H1 (cell line): ENCODE results near the gene MAP4K5. TPM values are rescaled to one million over a fixed set of nuclear protein-coding genes. Genes with fewer than 3 reads are reported as not detected.

Experiments
- CTCF ChIA-PET: fragments of 300-600 bp; sonication (Branson Sonifier 250); formaldehyde crosslinking; loops from one replicate; lab custom pipeline; 2021; ENCODE audit not compliant: partially characterized antibody; lab: Charles Lee
- POLR2A ChIA-PET: fragments of 300-600 bp; sonication (Branson Sonifier 250); formaldehyde crosslinking; loops from one replicate; lab custom pipeline; 2021; ENCODE audit warnings: inconsistent platforms; ENCODE audit not compliant: partially characterized antibody; lab: Charles Lee
- DNase-seq, 2 experiments: peaks; one replicate each; pipeline versions ENCODE4 v3.0.0 to v3.0.0-alpha.2; 2010 to 2022; ENCODE audit warnings: low spot score in 2 of 2, low read depth in 1 of 2, mixed read lengths in 1 of 2
- FAIRE-seq: peaks from 2 replicates; lab custom pipeline; 2011; peaks lifted over from hg19 to GRCh38; lab: Jason Lieb, UNC
- H2AFZ ChIP-seq: 2 replicates; pipeline ENCODE4 v1.8.1; 2012; ENCODE audit warnings: low read length, inconsistent platforms
- H2AK5ac ChIP-seq: 2 replicates; pipeline ENCODE4 v1.6.1; 2013; ENCODE audit warnings: low read depth, low read length
- H2BK120ac ChIP-seq: replicated peaks from 2 replicates; pipeline ENCODE3; 2013; ENCODE audit warnings: low read depth, low read length, inconsistent platforms
- H2BK12ac ChIP-seq: 2 replicates; pipeline ENCODE4 v1.6.1; 2013; ENCODE audit warnings: low read depth, low read length
- H2BK15ac ChIP-seq: 2 replicates; pipeline ENCODE4 v1.6.1; 2013; ENCODE audit warnings: low read length
- H2BK20ac ChIP-seq: 2 replicates; pipeline ENCODE4 v1.6.1; 2013; ENCODE audit warnings: low read length
- H2BK5ac ChIP-seq: 2 replicates; pipeline ENCODE4 v1.6.1; 2013; ENCODE audit warnings: low read depth, low read length
- H3K14ac ChIP-seq: 2 replicates; pipeline ENCODE4 v1.6.1; 2013; ENCODE audit warnings: inconsistent platforms; ENCODE audit not compliant: insufficient read length
- H3K18ac ChIP-seq: 2 replicates; pipeline ENCODE4 v1.6.1; 2013; ENCODE audit warnings: low read length; ENCODE audit errors: extremely low read depth
- H3K23ac ChIP-seq: 2 replicates; pipeline ENCODE4 v1.6.1; 2013; ENCODE audit warnings: inconsistent platforms; ENCODE audit not compliant: insufficient read length
- H3K23me2 ChIP-seq: 2 replicates; pipeline ENCODE4 v1.6.1; 2013; ENCODE audit warnings: low read depth, low read length
- H3K27ac ChIP-seq: 2 replicates; pipeline ENCODE4 v1.6.1; 2011; ENCODE audit warnings: low read depth, low read length, inconsistent platforms
- H3K27me3 ChIP-seq, 4 experiments: replicated peaks in 1 of 4; 1 replicate in 1 of 4; 2 replicates in 3 of 4; pipeline versions ENCODE4 v1.6.1 to v1.8.1; 2011 to 2013; ENCODE audit warnings: low read length in 3 of 4, mild to moderate bottlenecking in 3 of 4, inconsistent platforms in 2 of 4, mixed read lengths in 2 of 4, moderate library complexity in 1 of 4; ENCODE audit not compliant: control insufficient read depth in 3 of 4, insufficient read depth in 3 of 4; ENCODE audit errors: extremely low read depth in 1 of 4
- H3K36me3 ChIP-seq, 4 experiments: 2 replicates each; pipeline versions ENCODE4 v1.6.1 to v1.8.1; 2011 to 2013; ENCODE audit warnings: mild to moderate bottlenecking in 4 of 4, low read length in 3 of 4, moderate library complexity in 2 of 4, control low read depth in 1 of 4, inconsistent platforms in 1 of 4; ENCODE audit not compliant: insufficient read depth in 4 of 4, control insufficient read depth in 2 of 4
- H3K4ac ChIP-seq: replicated peaks from 2 replicates; pipeline ENCODE3; 2013; ENCODE audit warnings: low read length, low read depth, mixed read lengths, inconsistent platforms; ENCODE audit not compliant: insufficient read length
- H3K4me1 ChIP-seq, 4 experiments: replicated peaks in 1 of 4; 1 replicate in 1 of 4; 2 replicates in 3 of 4; pipeline versions ENCODE4 v1.6.1 to v1.8.1; 2011 to 2013; ENCODE audit warnings: low read length in 3 of 4, inconsistent platforms in 2 of 4, mixed read lengths in 1 of 4; ENCODE audit not compliant: insufficient read depth in 4 of 4, control insufficient read depth in 3 of 4
- H3K4me2 ChIP-seq, 2 experiments: 2 replicates each; pipeline versions ENCODE4 v1.6.1 to v1.8.1; 2011 to 2013; ENCODE audit warnings: low read depth in 2 of 2, low read length in 2 of 2, control low read depth in 1 of 2, inconsistent platforms in 1 of 2, mild to moderate bottlenecking in 1 of 2; ENCODE audit not compliant: insufficient read depth in 1 of 2
- H3K4me3 ChIP-seq, 4 experiments: fragments of 200-600, 300-600 bp in 1 of 4; sonication (generic), shearing (Covaris generic), sonication (Bioruptor Twin) in 1 of 4; 2 replicates each; pipeline versions ENCODE4 v1.5.1 to v1.8.1; 2011 to 2016; ENCODE audit warnings: low read length in 4 of 4, low read depth in 3 of 4, control low read depth in 2 of 4, inconsistent platforms in 2 of 4, mild to moderate bottlenecking in 2 of 4, mixed read lengths in 1 of 4, moderate library complexity in 1 of 4; ENCODE audit not compliant: insufficient read depth in 2 of 4; ENCODE audit errors: extremely low read depth in 1 of 4
- H3K56ac ChIP-seq: replicated peaks from 2 replicates; pipeline ENCODE3; 2013; ENCODE audit warnings: low read depth, mild to moderate bottlenecking, mixed read lengths, low read length, inconsistent platforms; ENCODE audit not compliant: insufficient read length
- H3K79me1 ChIP-seq: 2 replicates; pipeline ENCODE4 v1.6.1; 2013; ENCODE audit warnings: low read depth, low read length, control low read depth
- H3K79me2 ChIP-seq, 2 experiments: 2 replicates each; pipeline versions ENCODE4 v1.6.1 to v1.8.1; 2012 to 2013; ENCODE audit warnings: low read length in 2 of 2, mild to moderate bottlenecking in 2 of 2, inconsistent platforms in 1 of 2; ENCODE audit not compliant: insufficient read depth in 2 of 2, control insufficient read depth in 1 of 2
- H3K9ac ChIP-seq, 4 experiments: replicated peaks in 1 of 4; 1 replicate in 1 of 4; 2 replicates in 3 of 4; pipeline versions ENCODE4 v1.6.1 to v1.8.1; 2011 to 2013; ENCODE audit warnings: low read depth in 3 of 4, low read length in 3 of 4, control low read depth in 2 of 4, mild to moderate bottlenecking in 2 of 4, moderate library complexity in 2 of 4, inconsistent platforms in 1 of 4; ENCODE audit errors: extremely low read depth in 1 of 4
- H3K9me3 ChIP-seq, 2 experiments: 2 replicates each; pipeline versions ENCODE4 v1.6.1 to v1.8.1; 2012 to 2013; ENCODE audit warnings: mild to moderate bottlenecking in 2 of 2, moderate library complexity in 2 of 2, control low read depth in 1 of 2, inconsistent platforms in 1 of 2, low read depth in 1 of 2, low read length in 1 of 2, mixed read lengths in 1 of 2; ENCODE audit not compliant: insufficient read depth in 2 of 2
- H4K20me1 ChIP-seq, 2 experiments: replicated peaks in 1 of 2; 2 replicates each; pipeline versions ENCODE3 to v1.8.1; 2011 to 2013; ENCODE audit warnings: inconsistent platforms in 2 of 2, low read length in 2 of 2, mild to moderate bottlenecking in 1 of 2; ENCODE audit not compliant: insufficient read depth in 2 of 2, control insufficient read depth in 1 of 2
- H4K5ac ChIP-seq: 2 replicates; pipeline ENCODE4 v1.6.1; 2013; ENCODE audit warnings: low read length, low read depth, mixed read lengths, inconsistent platforms; ENCODE audit not compliant: insufficient read length
- H4K8ac ChIP-seq: 2 replicates; pipeline ENCODE4 v1.8.0; 2013; ENCODE audit warnings: mild to moderate bottlenecking, moderate library complexity, low read length, inconsistent platforms; ENCODE audit not compliant: insufficient read depth; ENCODE audit errors: extremely low read depth
- H4K91ac ChIP-seq: replicated peaks from 2 replicates; pipeline ENCODE3; 2013; ENCODE audit warnings: low read length, mixed read lengths, inconsistent platforms; ENCODE audit not compliant: insufficient read length
- ATF3 ChIP-seq: IDR thresholded peaks from 2 replicates; pipeline ENCODE4 v1.6.1; 2011; ENCODE audit warnings: low read depth, mild to moderate bottlenecking, low read length; ENCODE audit not compliant: insufficient read depth
- BACH1 ChIP-seq: IDR thresholded peaks from 2 replicates; pipeline ENCODE4 v1.6.1; 2012; ENCODE audit warnings: low read length, improper control_type of control experiment
- GTF2F1 ChIP-seq: IDR thresholded peaks from 2 replicates; pipeline ENCODE4 v1.6.1; 2012; ENCODE audit warnings: low read depth, low read length, improper control_type of control experiment, borderline replicate concordance
- KDM5A ChIP-seq: fragments of 200-600 bp; IDR thresholded peaks from 2 replicates; pipeline ENCODE4 v1.7.1; 2012; ENCODE audit warnings: mild to moderate bottlenecking, low read length, inconsistent platforms, mixed read lengths
- NANOG ChIP-seq: IDR thresholded peaks from 2 replicates; pipeline ENCODE4 v1.6.1; 2011; ENCODE audit warnings: low read length, low read depth, mild to moderate bottlenecking, inconsistent platforms; ENCODE audit not compliant: insufficient read depth, poor library complexity, severe bottlenecking
- POLR2AphosphoS5 ChIP-seq: IDR thresholded peaks from 2 replicates; pipeline ENCODE4 v1.6.1; 2011; ENCODE audit warnings: low read depth, low read length
- SUZ12 ChIP-seq: fragments of 200-600 bp; sonication (generic); IDR thresholded peaks from 2 replicates; pipeline ENCODE4 v1.6.1; 2012; ENCODE audit warnings: mild to moderate bottlenecking, inconsistent platforms, low read length, moderate library complexity, mixed read lengths
- TAF7 ChIP-seq: optimal IDR thresholded peaks from 2 replicates; pipeline ENCODE3; 2011; ENCODE audit warnings: low read depth, mild to moderate bottlenecking, inconsistent platforms, low read length, moderate library complexity, borderline replicate concordance
- ZNF274 ChIP-seq: IDR thresholded peaks from 2 replicates; pipeline ENCODE4 v1.7.0; 2012; ENCODE audit warnings: low read length, borderline replicate concordance; ENCODE audit errors: extremely low read depth
- WGBS, 2 experiments: shearing (Covaris generic) in 1 of 2; methylation state at CpG; one replicate each; pipeline versions ENCODE4 v1.1.6 to v1.1.7; 2013 to 2015; ENCODE audit warnings: low lambda C conversion rate in 2 of 2, mixed read lengths in 2 of 2, inconsistent platforms in 1 of 2, low coverage in 1 of 2, missing lambda C conversion rate in 1 of 2; ENCODE audit not compliant: insufficient replicate concordance in 2 of 2, insufficient coverage in 1 of 2, insufficient read length in 1 of 2; ENCODE audit errors: extremely low coverage in 1 of 2, missing lambda C conversion rate in 1 of 2; 5-methylcytosine and 5-hydroxymethylcytosine counted together
- polyA plus RNA-seq, 7 experiments: library from polyadenylated mRNA; depleted of rRNA in 3 of 7; stranded (reverse) in 5 of 7; unstranded in 2 of 7; fragments of >200 nt in 5 of 7; fragments of 200-250 nt in 2 of 7; gene quantifications; 1 replicate in 5 of 7; 2 replicates in 1 of 7; 4 replicates in 1 of 7; pipeline versions ENCODE4 v1.2.1 to v1.2.3, GENCODE V29; 2011 to 2013; ENCODE audit warnings: missing spikeins in 2 of 7, mixed read lengths in 2 of 7
- total RNA-seq: library from RNA; stranded (reverse); fragmentation: NEBNext Ultra II Directional; extraction: Animal tissue kit (Norgen Biotek cat#: 25700); gene quantifications from 2 replicates; pipeline ENCODE4 v1.2.1, GENCODE V29; 2021

MAP4K5 gene
- total and polyA plus RNA-seq, 2 of the 8 experiments (the other 6 are each of a cell fraction or from before 2014, with no cell fraction given): 7.6 to 34.5 TPM

- Histone ChIP-seq H2BK5ac (no peak overlapping the region), H4K20me1 (no peaks in the 10 kb centered on the region), H2AK5ac (no peak overlapping the region), H4K91ac (no peak overlapping the region), H3K79me2 (no peaks in the 10 kb centered on the region), H3K36me3 (peaks cover 2 to 35% (median 17%) of the 10 kb centered on the region in 4 experiments; a peak in 4 of 8 replicates), H3K4me1 (no peaks in the 10 kb centered on the region), H3K4ac (no peak overlapping the region), H3K9me3 (no peaks in the 10 kb centered on the region), H3K4me2 (no peak overlapping the region), H3K4me3 (no peak overlapping the region), H3K27ac (no peak overlapping the region), H4K5ac (no peak overlapping the region), H3K14ac (no peak overlapping the region), H3K23me2 (no peaks in the 10 kb centered on the region), H3K79me1 (no peaks in the 10 kb centered on the region), H3K27me3 (no peaks in the 10 kb centered on the region), H2AFZ (no peak overlapping the region), H3K9ac (no peak overlapping the region), H4K8ac (no peak overlapping the region), H2BK120ac (no peak overlapping the region), H3K56ac (no peak overlapping the region), H2BK15ac (no peak overlapping the region), H3K23ac (no peak overlapping the region), H2BK20ac (no peak overlapping the region), H3K18ac (no peak overlapping the region), H2BK12ac (no peak overlapping the region)
- 100% methylated on average over 1 of the region's 1 CpG; no CpG with 5 or more reads in 1 of the 2 experiments for WGBS, 2 experiments
- no peak for TF ChIP-seq TAF7
- no peak for TF ChIP-seq ATF3
- TF ChIP-seq KDM5A: no peak
- no peak for TF ChIP-seq NANOG
- TF ChIP-seq GTF2F1: no peak
- no peak for TF ChIP-seq SUZ12
- TF ChIP-seq BACH1: no peak
- no peak for TF ChIP-seq ZNF274
- no peak for TF ChIP-seq POLR2AphosphoS5
- FAIRE-seq (no peak), DNase-seq (no peak)
- ChIA-PET POLR2A (no interaction called here), CTCF (no interaction called here)
Measured at GRCh38 chr14:50476134-50476533, 56.2 kb downstream of the MAP4K5 start.
